LNCAP (cell line): ENCODE measurements around the gene KCNK1.

Experiments used
- TF ChIP-seq, protein P1 (sequence below): fragments of 450-650 bp; IDR thresholded peaks from 2 replicates; pipeline ENCODE4 v1.5.1; 2017; ENCODE audit warnings: mild to moderate bottlenecking

The KCNK1 gene

DNA sequence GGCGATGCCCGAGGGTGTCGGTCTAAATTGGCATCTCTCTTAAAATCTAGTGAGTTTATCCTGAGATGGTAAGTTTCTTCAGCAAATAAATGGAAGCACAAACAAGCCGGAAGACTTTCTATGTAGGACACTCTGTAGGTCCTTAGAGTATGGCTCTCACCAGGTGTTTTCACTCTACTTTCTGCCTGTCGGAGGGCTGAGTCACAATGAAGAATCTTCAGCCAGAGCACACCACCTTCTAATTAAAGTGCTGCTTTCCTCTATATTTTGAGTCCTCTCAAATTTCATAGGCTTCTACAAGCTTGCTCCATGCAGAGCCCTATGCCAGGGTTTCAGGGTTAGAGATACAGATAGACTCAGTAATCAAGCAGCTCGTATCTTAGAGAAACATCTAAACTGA, 27.1 kb downstream of the KCNK1 start:
- TF ChIP-seq, protein P1, sequence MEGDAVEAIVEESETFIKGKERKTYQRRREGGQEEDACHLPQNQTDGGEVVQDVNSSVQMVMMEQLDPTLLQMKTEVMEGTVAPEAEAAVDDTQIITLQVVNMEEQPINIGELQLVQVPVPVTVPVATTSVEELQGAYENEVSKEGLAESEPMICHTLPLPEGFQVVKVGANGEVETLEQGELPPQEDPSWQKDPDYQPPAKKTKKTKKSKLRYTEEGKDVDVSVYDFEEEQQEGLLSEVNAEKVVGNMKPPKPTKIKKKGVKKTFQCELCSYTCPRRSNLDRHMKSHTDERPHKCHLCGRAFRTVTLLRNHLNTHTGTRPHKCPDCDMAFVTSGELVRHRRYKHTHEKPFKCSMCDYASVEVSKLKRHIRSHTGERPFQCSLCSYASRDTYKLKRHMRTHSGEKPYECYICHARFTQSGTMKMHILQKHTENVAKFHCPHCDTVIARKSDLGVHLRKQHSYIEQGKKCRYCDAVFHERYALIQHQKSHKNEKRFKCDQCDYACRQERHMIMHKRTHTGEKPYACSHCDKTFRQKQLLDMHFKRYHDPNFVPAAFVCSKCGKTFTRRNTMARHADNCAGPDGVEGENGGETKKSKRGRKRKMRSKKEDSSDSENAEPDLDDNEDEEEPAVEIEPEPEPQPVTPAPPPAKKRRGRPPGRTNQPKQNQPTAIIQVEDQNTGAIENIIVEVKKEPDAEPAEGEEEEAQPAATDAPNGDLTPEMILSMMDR = no peak

DNA sequence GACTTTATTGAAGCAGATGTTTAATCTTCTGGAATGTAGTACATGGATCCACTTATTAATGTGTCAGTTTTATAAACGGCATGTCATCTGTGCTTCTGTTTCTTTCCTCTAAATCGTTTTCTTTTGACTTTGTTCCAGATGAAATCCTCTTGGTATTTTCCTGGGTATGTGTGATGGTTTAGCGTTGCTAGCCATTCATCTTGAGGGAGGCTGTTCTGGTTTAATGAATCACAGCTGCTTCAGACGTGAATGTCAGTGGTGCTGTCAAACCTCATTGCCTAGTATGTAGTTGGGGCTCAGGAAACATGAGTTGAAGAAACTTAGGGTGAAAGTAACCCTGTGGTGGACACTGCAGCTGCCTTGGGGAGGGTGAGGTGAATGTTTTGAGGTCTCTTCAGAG, 33.2 kb downstream of the KCNK1 start:
- TF ChIP-seq, protein P1 = no peak

DNA sequence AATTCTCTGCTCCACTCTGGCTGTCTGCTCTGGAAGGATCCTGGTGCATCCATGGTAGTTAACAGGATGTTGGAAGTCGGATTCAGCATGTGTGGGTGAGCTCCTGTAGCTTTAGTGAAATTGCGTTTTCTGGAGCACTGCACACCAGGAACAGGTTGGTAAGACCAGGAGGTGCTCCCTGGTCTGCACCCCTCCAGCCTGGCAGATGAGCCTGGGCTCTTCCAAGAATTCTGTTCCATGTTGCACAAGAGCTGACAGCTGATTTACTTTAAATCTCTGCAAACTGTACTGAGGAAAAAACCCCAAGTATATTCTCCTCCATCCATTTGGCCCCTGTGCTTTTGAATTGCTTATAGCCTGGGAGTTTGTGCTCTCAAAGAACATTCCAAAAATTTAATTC, 33.7 kb downstream of the KCNK1 start:
- TF ChIP-seq, protein P1 = no peak

DNA sequence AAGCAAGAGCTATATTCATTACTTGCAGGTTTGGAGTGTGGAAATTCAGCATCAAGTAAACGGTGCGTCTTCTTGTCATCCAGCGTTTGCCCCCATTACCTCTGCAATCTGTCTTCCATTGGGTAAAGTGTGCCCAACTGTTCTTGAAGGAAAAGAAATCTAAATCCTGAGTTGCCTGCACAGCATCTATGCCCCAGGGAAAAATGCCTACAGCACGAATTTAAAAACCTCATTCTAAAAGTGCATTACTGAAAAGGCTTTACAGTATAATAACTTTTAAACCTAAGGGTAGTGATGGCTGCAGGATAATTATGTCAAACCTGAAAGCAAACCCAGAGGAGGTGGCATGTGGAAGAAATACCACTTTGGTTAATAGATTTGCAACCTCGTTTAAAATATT, 37.2 kb downstream of the KCNK1 start:
- TF ChIP-seq, protein P1 = no peak

DNA sequence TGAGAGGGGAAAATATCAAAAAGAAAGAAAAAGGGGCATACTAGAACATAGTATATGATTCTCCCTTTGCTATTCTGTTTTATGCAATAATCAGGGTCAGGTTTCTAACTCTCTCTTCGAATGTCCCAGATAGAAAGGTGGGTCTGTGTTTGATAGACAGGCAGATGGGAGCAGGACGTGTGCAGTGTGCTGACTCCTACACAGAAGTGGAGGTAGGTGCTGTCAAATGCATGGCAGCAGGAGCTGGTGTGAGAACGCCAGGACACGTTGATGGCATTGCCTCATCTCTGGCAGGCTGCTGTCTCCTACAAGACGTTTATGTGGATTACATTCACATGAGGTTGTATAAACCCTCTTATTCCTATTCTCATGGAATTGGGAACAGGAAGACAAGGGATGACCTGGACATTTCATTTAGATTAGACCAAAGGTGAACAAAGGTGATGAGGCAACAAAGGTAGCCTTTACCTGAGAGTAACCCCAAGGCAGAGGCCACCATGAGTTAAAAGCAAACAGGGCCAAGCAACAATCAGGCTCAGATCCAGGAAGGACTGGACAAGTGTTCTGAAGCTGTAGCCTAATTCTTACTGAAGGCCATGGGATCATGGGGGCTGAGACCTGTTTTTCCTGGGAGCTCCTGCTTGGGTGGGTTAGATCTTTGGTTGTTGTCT, 37.8 kb downstream of the KCNK1 start:
- TF ChIP-seq, protein P1 = no peak

DNA sequence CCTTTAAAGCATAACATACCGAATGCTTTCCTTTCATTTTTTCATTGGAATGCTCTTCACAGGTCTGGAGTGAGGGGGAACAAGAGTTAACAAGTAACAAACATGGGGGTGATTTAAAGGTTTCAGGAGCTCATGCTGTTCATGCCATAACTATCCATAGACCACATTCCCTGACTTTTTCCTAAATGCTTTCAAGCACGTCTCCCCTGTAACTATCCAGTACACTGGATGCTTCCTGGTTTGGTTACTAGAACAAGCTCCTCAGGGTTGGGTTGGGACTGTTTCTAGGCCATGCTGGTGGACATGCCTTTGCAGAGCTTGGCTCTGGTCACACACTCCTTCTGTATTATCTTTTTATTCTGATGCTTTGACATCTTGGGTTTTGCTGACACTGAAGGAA, 38.6 kb downstream of the KCNK1 start:
- TF ChIP-seq, protein P1 = no peak

DNA sequence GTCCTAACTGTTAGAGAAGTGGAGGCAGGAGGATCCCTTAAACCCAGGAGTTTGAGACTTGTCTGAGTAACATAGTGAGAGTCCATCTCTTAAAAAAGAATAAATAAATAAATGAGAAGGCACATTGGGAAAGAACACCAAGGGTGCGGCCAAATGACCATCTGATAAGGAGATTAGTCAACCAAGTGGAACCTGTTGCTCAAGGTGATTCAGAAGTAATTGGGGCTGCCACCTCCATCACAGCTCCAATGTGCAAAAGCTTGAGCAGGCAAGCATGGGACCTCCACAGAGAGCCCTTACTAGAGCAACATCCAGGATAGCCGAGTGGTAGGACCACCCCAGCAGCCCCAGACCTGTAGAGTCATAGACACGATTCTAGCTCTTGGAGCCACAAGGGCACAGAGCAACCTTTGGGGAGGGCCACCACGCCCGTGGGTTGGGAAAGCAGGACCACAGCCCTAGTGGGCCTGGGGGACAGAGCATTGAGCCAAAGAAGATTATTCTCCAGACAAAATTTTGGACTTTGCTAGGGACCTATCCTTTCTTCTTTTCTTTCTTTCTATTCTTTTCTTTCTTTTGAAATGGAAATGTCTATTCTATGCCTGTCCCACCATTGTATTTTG, 40.9 kb downstream of the KCNK1 start:
- TF ChIP-seq, protein P1 = no peak
